Stimulated activated naive B cell treated with anti-CD40 and anti-IgM and Interleukin-4, amounts not matched to agents 10 μg/mL and 1 μg/mL and 100 μg/mL, for 72 hours (primary cell): ENCODE measurements around the gene DLST.

Experiments
- ATAC-seq, 2 donors: fragments of 150-1000 bp; cut with Tn5 transposase; replicated peaks; 2 replicates each; pipeline ENCODE4 v1.10.0; 2021; ENCODE audit warnings: moderate library complexity in 1 of 2
- DNase-seq: peaks from one replicate; pipeline ENCODE4 v3.0.0; 2021
- H3K27ac Mint-ChIP-seq: one replicate; pipeline ENCODE4 v1.8.0; 2022; ENCODE audit warnings: mild to moderate bottlenecking, mixed read lengths
- H3K27me3 Mint-ChIP-seq, 2 donors: one replicate each; pipeline ENCODE4 v1.8.0; 2022; ENCODE audit warnings: mixed read lengths in 2 of 2
- H3K36me3 Mint-ChIP-seq, 2 donors: one replicate each; pipeline ENCODE4 v1.8.0; 2022; ENCODE audit warnings: mixed read lengths in 2 of 2, mild to moderate bottlenecking in 1 of 2
- H3K4me1 Mint-ChIP-seq, 2 donors: one replicate each; pipeline ENCODE4 v1.8.0; 2022; ENCODE audit warnings: mixed read lengths in 2 of 2, mild to moderate bottlenecking in 1 of 2
- H3K4me3 Mint-ChIP-seq, 2 donors: one replicate each; pipeline ENCODE4 v1.8.0; 2022; ENCODE audit warnings: mild to moderate bottlenecking in 2 of 2, mixed read lengths in 2 of 2, moderate library complexity in 1 of 2
- H3K9me3 Mint-ChIP-seq, 2 donors: one replicate each; pipeline ENCODE4 v1.8.0; 2022; ENCODE audit warnings: mixed read lengths in 2 of 2, mild to moderate bottlenecking in 1 of 2

DLST gene

DNA sequence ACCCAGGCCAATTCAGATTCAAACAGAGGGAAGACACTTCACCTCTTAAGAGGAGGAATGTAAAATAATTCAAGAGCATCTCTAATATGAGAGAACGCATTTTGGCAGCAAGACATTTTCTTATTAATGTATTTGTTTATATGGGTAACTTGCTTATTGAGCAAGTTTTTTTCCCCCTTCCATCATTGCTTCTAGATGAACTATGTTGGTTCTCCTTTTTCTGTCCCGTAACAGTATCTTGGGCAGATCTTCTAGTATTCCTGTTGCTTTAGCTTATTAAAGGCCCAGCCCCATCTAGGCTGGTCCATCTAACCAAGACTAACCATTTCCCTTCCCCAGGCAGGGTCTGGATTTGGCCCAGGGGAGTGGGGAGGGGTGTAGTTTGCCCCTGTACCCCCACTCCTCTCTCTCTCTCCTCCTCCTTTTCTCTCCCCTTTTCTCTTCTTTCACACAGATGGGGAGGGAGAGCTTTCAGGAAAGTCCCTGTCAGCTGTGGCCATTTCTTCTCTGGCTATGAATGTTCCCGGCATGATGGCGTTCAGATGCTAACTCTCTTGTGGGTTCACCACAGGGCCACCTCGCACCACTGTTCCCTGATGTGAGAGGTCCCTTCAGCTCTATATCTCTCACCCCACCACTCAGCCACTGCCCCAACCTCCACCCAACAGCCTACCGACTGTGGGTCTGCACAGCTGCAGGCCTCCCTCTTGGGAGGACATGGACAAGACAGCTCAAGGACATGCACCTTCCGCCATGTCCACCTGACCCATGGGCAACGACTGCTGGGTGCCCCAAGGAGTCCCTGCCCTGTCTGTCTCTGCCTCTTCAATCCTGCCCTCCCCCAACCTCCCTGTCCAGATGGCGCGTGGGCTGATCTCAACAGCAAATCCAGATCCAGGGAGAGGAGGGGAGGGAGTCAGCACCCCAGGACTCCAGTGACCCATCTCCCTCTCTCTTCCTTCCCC, 57.1 kb downstream of the DLST start:
- DNase-seq: no peak
- no peak for ATAC-seq
- H3K36me3 Mint-ChIP-seq: no peaks in the 10 kb centered on the region
- H3K4me3 Mint-ChIP-seq: no peak overlapping the region
- peak overlapping the region; percentile 14 for H3K27ac Mint-ChIP-seq
- peaks cover 50 to 74% of the 10 kb centered on the region in 2 donors for H3K4me1 Mint-ChIP-seq
- no peaks in the 10 kb centered on the region for H3K9me3 Mint-ChIP-seq
- no peaks in the 10 kb centered on the region for H3K27me3 Mint-ChIP-seq

DNA sequence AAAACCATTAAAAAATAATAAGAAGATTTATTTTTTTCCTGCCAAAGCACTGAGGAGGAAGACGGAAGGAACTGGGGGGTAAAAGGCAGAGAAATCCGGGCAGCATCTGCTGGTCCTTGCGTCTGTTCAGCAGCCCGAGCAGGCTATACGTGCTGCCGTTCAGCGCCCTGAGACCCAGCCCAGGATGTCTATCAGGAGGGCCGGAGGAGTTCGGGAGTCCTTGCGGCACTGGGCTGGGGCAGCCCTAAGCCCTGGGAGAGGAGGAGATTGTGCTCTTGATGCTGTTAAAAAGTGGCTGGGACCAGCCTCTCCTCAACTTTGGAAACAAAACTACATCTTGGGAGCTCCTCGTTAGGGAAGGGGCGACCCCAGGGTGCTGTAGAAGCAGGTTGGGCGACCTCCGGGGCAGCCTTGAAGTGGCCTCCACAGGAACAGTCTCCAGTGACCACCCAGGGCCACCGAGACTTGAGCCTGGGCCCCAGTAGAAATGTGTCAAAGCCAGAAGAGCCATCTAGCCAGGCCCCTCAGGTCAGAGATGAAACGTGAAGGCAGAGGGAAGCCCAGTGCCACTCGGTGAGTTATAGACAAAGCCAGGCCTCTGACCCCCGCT, 59.3 kb downstream of the DLST start:
- H3K9me3 Mint-ChIP-seq: no peaks in the 10 kb centered on the region
- ATAC-seq (no peak), DNase-seq (no peak)
- H3K27ac Mint-ChIP-seq: peak overlapping the region; percentile 95
- H3K4me1 Mint-ChIP-seq: peaks cover 40 to 58% of the 10 kb centered on the region in 2 donors
- peak overlapping the region; percentile 72 to 81 for H3K4me3 Mint-ChIP-seq
- H3K27me3 Mint-ChIP-seq: peaks cover 0 to under 1% of the 10 kb centered on the region in 2 donors
- no peaks in the 10 kb centered on the region for H3K36me3 Mint-ChIP-seq

DNA sequence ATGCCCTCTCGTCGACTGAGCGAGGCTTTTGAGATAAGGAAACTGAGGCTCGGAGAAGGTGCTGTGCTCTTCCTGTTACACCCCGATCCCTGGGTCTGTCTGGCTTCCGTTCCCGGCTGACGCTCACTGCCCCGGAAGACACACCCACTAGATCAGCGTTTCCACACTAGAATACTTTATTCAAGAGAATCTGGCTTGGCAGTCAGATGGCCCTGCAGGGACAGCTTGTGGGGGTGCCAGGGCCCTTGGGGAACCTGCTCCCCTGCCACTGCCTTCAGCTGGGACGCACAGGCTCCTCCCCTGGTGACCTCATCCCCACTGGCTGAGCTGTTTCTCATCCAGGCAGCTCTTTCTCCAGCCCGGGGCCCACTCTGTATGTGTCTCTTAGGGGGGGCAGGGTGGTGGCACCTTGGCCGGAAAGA, 60.0 kb downstream of the DLST start:
- Mint-ChIP-seq H3K27me3 (peaks cover 0 to 4% of the 10 kb centered on the region in 2 donors), H3K4me3 (peak overlapping the region; percentile 72 to 81), H3K9me3 (no peaks in the 10 kb centered on the region), H3K27ac (peak overlapping the region; percentile 87), H3K4me1 (peaks cover 44 to 61% of the 10 kb centered on the region in 2 donors), H3K36me3 (peaks cover 0 to 2% of the 10 kb centered on the region in 2 donors)
- peak; percentile 49 for DNase-seq
- ATAC-seq: peak; percentile 50 to 62

DNA sequence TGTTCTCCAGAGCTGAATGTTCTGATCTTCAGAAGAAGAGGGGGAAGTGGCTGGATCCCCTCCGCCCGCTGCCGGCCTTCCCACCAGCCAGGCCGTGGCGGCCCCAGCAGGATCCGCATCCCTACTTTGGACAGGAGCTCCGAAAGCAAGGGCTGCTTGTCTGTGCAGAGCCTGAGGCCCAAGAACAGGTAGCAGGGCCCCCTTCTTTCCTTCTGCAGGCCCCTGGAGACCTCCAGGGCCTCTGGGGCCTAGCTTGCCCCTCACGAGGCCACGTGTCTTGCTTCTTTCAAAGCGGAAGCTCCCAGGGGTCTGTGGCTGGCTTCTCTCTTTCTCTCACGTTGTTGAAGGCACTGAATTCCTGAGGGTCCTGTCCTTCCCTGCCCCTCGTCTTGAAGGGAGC, 60.5 kb downstream of the DLST start:
- Mint-ChIP-seq H3K36me3 (peaks cover 0 to 2% of the 10 kb centered on the region in 2 donors), H3K27me3 (peaks cover 0 to 4% of the 10 kb centered on the region in 2 donors), H3K9me3 (no peaks in the 10 kb centered on the region), H3K27ac (peak overlapping the region; percentile 87), H3K4me3 (peak overlapping the region; percentile 72 to 81), H3K4me1 (peaks cover 48 to 60% of the 10 kb centered on the region in 2 donors)
- DNase-seq: no peak
- ATAC-seq: peak; percentile 15 to 23

DNA sequence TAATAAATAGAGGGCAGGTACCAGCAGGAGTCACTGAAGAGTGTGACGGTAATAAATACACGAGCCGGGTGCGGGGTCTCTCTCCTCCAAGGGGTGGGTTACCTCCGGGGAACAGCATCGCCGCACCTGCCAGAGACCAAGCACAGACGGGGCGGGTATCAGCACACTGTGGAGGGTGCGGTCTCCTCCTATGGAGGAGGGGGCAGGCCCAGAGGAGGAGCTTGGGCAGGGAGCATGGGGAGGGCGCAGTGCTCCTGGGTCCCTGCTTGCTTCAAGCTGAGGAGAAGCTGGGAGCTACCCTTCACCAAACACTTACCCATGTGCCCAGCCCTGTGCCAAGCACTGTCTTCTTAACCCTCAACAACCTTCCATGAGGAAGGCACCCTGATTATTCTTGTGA, 60.9 kb downstream of the DLST start:
- Mint-ChIP-seq H3K27me3 (peaks cover 0 to 6% of the 10 kb centered on the region in 2 donors), H3K4me3 (peak overlapping the region; percentile 72 to 81), H3K4me1 (peaks cover 48 to 59% of the 10 kb centered on the region in 2 donors), H3K27ac (peak overlapping the region; percentile 87), H3K9me3 (no peaks in the 10 kb centered on the region), H3K36me3 (peaks cover 0 to 2% of the 10 kb centered on the region in 2 donors)
- ATAC-seq: peak in 1 of 2 donors; percentile 22
- no peak for DNase-seq

DNA sequence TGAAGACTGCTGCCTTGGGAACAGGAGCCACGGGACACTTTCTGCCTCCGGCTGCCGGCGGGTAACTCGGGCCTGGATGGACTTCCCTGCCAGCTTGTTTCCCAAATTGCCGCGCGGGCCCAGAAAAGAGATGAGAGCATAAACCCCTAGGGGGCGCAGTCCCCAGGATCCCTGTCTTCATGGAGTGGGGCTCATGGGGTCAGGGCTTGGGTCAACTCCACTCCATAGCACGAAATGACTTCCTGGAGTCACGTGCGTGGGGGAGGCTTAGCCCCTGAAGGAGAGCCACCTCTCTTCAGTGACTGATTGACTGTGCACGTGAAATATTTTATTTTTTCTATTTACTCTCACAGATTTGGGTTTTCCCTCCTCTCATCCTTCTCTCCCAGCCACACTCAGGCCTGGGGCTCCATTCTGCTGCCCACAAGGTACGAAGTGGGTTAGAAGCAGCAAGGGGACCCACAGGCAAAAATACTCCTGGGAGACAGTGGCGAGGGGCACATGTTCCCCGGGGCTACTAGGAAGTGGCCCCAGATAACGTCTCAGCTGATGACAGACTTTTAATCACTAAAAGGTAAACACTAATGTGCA, 63.6 kb downstream of the DLST start:
- Mint-ChIP-seq H3K27ac (no peak overlapping the region), H3K36me3 (peaks cover 0 to 2% of the 10 kb centered on the region in 2 donors), H3K4me3 (no peak overlapping the region), H3K27me3 (peaks cover 12 to 18% of the 10 kb centered on the region in 2 donors), H3K4me1 (peaks cover 30 to 43% of the 10 kb centered on the region in 2 donors), H3K9me3 (no peaks in the 10 kb centered on the region)
- ATAC-seq: no peak
- DNase-seq: no peak

DNA sequence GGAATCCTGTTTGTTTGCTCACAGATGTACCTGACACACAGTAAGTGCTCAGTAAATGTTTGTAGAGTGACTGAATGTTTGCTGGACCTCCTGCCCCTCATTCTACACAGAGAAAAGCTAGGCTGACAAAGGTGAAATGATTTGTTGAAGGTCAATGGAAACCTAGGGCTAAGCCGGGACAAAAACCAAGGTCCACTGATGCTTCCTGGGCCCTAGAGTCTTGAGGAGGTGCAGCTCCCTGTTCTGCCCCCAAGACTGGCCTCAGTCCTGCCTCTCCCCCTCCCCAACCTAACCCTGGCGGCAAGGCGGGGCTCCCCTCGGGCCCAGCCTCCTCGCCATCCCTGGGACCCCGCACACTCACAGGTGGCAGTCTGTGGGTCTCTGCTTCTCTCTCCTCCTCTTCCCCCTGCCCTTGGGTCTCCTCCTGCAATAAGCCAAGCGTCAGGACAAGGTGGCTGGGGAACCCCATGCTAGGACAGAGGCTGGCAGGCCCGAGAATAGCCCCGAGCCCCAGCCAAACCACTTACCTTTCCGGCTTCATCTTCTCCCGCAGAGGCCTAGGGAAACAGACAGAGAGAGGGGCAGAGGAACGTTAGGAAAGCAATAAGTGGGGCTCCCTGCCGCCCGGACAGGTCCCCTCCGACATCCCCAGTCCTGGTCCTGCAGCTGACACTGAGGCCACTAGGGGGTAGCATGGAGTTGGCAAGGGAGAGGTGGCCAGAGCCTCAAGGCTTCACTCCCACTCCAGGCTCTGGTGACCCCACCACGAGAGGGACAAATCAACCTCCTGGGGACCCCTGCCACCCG, 64.3 kb downstream of the DLST start:
- ATAC-seq (peak; percentile 64 to 67), DNase-seq (peak; percentile 54)
- Mint-ChIP-seq H3K36me3 (peaks cover 0 to 2% of the 10 kb centered on the region in 2 donors), H3K4me1 (peaks cover 25 to 36% of the 10 kb centered on the region in 2 donors), H3K27ac (peak overlapping the region; percentile 76), H3K27me3 (peaks cover 12 to 24% of the 10 kb centered on the region in 2 donors), H3K4me3 (peak overlapping the region in 1 of 2 donors; percentile 62), H3K9me3 (no peaks in the 10 kb centered on the region)

DNA sequence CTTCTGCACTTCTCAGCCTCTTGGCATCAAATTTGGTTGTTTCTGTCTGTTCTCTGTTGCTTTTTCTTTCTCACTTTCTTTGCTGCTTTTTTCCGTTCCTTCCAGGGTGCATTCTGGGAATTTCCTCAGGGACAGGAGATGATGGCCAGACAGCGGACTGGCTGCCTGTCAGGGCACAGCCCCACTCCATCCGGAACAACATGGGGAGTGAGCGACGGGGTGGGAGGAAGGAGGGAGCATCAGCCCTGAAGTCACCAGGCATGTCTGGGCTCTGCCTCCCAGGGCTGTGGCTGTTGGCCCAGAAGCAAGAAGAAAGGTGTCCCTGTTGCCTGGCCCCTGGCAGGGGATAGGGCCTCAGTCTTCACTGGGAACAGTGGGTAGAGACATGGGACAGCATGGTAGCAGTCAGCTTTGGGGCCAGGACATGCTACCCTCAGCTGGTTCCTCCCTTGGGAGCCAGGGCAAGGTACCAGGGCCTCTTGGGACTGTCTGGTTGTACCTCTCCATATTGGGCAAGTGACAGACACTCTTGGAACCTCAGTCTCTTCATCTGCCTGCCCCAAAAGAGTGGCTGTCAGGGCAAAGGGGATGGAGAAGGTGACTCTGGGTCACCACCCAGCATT, 65.1 kb downstream of the DLST start:
- peaks cover 0 to 2% of the 10 kb centered on the region in 2 donors for H3K36me3 Mint-ChIP-seq
- DNase-seq (no peak), ATAC-seq (peak; percentile 36 to 38)
- H3K9me3 Mint-ChIP-seq: no peaks in the 10 kb centered on the region
- peak overlapping the region; percentile 76 for H3K27ac Mint-ChIP-seq
- H3K4me3 Mint-ChIP-seq: peak overlapping the region in 1 of 2 donors; percentile 56
- peaks cover 12 to 28% of the 10 kb centered on the region in 2 donors for H3K27me3 Mint-ChIP-seq
- H3K4me1 Mint-ChIP-seq: peaks cover 22 to 29% of the 10 kb centered on the region in 2 donors

DNA sequence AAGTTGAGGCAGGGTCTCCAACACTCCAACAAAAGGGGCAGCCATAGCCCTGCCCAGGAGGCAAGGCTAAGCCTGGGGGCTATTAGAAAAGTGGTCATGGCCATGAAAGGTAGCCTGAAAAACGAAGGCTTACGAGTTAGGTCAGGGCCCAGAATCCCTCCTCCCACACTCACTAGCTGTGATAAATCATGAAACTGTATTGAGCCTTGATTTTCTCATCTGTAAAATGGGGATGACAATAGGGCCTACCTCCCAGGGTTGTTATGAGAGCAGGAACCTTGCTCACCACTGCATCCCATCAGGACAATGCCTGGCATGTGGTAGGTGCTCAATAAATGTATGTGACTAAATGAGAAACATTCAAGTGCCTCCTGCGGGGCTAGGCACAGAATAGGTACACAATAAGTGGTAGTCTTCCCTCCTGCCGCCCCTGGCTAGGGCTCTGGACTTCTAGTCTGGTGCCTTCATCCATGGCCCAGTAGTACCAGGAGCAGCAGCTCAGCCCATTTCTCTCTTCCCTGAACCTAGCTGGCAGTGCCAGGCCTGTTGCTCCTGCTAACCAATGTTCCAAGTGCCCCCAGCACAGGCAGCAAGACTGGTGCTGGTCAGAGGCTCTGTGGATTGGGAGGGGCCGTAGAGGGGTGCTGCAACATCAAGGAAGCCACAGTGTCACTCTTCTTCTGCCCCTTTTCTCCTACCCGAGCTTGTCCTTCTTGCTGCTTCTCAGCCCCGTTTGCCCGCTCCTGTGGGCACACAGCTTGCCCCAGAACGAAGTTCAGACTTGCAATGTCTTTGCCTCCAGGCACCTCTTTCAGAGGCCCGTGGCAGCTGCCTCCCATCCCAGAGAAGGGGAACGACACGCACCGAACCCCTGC, 65.9 kb downstream of the DLST start:
- Mint-ChIP-seq H3K4me1 (peaks cover 16 to 20% of the 10 kb centered on the region in 2 donors), H3K27me3 (peaks cover 14 to 28% of the 10 kb centered on the region in 2 donors), H3K9me3 (no peaks in the 10 kb centered on the region), H3K36me3 (peaks cover 0 to 2% of the 10 kb centered on the region in 2 donors), H3K27ac (no peak overlapping the region), H3K4me3 (no peak overlapping the region)
- ATAC-seq: no peak
- DNase-seq: no peak

DNA sequence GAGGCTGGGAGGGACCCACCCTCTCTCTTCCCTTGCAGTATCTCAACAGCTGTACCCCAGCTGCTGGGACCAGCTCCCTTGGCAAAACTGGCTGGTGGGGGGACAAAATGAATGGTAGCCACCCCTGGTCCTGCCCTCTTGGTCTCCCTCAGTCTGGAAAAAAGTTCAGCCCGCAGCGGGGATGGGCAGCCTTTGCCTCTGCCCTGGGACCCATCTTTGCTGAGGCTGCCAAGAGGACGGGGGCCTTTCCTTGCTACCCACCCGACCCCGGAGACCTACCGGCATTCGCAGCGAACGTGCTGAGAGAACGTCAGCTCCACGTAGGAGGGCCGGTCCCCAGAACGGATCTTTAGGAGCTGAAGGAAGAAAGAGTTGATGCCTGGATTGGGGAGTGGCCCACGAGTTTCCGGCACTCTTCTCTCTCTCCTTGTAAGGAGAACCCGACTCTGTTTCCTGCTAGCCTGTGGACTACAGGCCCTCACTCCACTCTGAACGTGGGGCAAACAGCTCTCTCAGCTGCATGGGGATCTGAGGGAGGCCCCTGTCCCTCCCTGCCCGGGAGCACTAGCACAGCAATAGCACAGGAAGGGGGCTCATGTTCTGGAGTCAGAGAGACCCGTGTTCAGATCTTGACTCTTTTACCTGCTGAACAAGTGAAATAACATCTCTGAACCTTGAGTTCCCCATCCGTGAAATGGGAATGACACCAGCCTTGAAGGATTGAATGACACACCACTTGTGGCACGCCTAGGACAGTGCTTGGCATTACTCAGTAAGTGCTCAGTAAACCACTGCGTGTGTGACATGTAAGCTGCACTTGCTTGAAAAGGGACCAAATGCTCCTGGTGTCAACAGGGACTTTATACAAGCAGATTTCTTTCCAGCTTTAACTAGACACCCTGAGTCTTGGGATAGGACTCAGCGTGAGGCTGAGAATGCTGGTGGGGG, 66.8 kb downstream of the DLST start:
- DNase-seq: no peak
- Mint-ChIP-seq H3K4me1 (peaks cover 11 to 12% of the 10 kb centered on the region in 2 donors), H3K36me3 (peaks cover 0 to 2% of the 10 kb centered on the region in 2 donors), H3K4me3 (no peak overlapping the region), H3K9me3 (no peaks in the 10 kb centered on the region), H3K27ac (peak overlapping the region; percentile 37), H3K27me3 (peaks cover 20 to 30% of the 10 kb centered on the region in 2 donors)
- ATAC-seq: no peak

DNA sequence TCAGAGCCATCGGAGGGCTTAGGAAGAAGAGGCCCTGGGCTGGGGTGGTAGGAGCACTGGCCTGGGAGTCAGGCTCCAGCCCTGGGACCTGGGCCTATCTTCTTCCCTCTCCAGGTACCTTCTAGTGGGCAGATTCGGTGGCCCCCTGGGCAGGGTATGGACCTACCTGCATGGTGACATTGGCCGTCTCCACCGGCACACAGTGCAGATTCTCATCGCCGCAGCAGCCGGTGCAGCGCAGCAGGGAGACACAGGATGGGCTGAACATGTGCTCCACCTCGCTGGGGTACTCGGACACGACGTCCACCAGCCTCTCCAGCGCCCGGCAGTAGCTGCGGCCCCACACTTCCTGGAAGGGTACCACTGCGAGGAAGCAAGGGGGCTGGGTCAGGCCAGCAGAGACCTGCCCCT, 67.5 kb downstream of the DLST start:
- Mint-ChIP-seq H3K36me3 (peaks cover 0 to 2% of the 10 kb centered on the region in 2 donors), H3K27me3 (peaks cover 23 to 37% of the 10 kb centered on the region in 2 donors), H3K4me1 (peaks cover 11 to 12% of the 10 kb centered on the region in 2 donors), H3K9me3 (no peaks in the 10 kb centered on the region), H3K27ac (no peak overlapping the region), H3K4me3 (no peak overlapping the region)
- ATAC-seq: no peak
- no peak for DNase-seq
